Stimulated activated CD8-positive, alpha-beta memory T cell treated with anti-CD3 and anti-CD28 coated beads, Interleukin-7, amount 100 ng/mL, for 1 hour (primary cell): ENCODE data around the gene WIPF1.
A peak's percentile ranks its signal among the peaks of the same experiment; 100 is the strongest.

Experiments used
- DNase-seq, 2 donors: peaks; one replicate each; pipeline ENCODE4 v3.0.0-alpha.2; 2020; ENCODE audit warnings: low read depth in 2 of 2

WIPF1 gene

GRCh38 chr2:174595891-174596397 lies 1.7 kb downstream of the WIPF1 start:
- no peak for DNase-seq

- no peak for DNase-seq
Observed at GRCh38 chr2:174595116-174595809, 2.3 kb downstream of the WIPF1 start.

GRCh38 chr2:174594456-174594855 lies 3.1 kb downstream of the WIPF1 start:
- DNase-seq, result no peak

- peak in 1 of 2 donors; percentile 31 for DNase-seq
Observed at GRCh38 chr2:174593574-174594203, 3.9 kb downstream of the WIPF1 start.

GRCh38 chr2:174593041-174593440 lies 4.6 kb downstream of the WIPF1 start:
- DNase-seq, result no peak

- no peak for DNase-seq
Observed at GRCh38 chr2:174591740-174592139, 5.9 kb downstream of the WIPF1 start.

- no peak for DNase-seq
Observed at GRCh38 chr2:174590928-174591648, 6.5 kb downstream of the WIPF1 start.

GRCh38 chr2:174590346-174590745 lies 7.3 kb downstream of the WIPF1 start:
- no peak for DNase-seq

GRCh38 chr2:174589334-174589733 lies 8.3 kb downstream of the WIPF1 start:
- no peak for DNase-seq

- no peak for DNase-seq
Observed at GRCh38 chr2:174588463-174588862, 9.1 kb downstream of the WIPF1 start.

GRCh38 chr2:174587579-174587978 lies 10.0 kb downstream of the WIPF1 start:
- no peak for DNase-seq

GRCh38 chr2:174586418-174587295 lies 10.9 kb downstream of the WIPF1 start:
- DNase-seq, result no peak

GRCh38 chr2:174585657-174586252 lies 11.8 kb downstream of the WIPF1 start:
- no peak for DNase-seq

GRCh38 chr2:174585146-174585545 lies 12.5 kb downstream of the WIPF1 start:
- no peak for DNase-seq

GRCh38 chr2:174581491-174581890 lies 16.1 kb downstream of the WIPF1 start:
- DNase-seq, result no peak

GRCh38 chr2:174580951-174581350 lies 16.7 kb downstream of the WIPF1 start:
- no peak for DNase-seq

- no peak for DNase-seq
Observed at GRCh38 chr2:174577967-174578589, 19.5 kb downstream of the WIPF1 start.

GRCh38 chr2:174575124-174575776 lies 22.4 kb downstream of the WIPF1 start:
- no peak for DNase-seq

- no peak for DNase-seq
Observed at GRCh38 chr2:174574657-174575056, 22.9 kb downstream of the WIPF1 start.

GRCh38 chr2:174573621-174574081 lies 24.0 kb downstream of the WIPF1 start:
- no peak for DNase-seq
